WTC11 (cell line): ENCODE results near the gene NEK5.

ENCODE experiments used
- CREB1 ChIP-seq: sonication (generic); formaldehyde crosslinking; IDR thresholded peaks from 2 replicates; pipeline ENCODE4 v1.8.0; 2023; ENCODE audit warnings: mild to moderate bottlenecking, missing genetic modification reagents
- E2F1 ChIP-seq: sonication (generic); formaldehyde crosslinking; IDR thresholded peaks from 2 replicates; pipeline ENCODE4 v1.8.0; 2022; ENCODE audit warnings: mild to moderate bottlenecking, missing genetic modification reagents
- FOXP1 ChIP-seq: sonication (generic); formaldehyde crosslinking; IDR thresholded peaks from 2 replicates; pipeline ENCODE4 v1.8.0; 2022; ENCODE audit warnings: missing genetic modification reagents, mild to moderate bottlenecking, moderate library complexity, borderline replicate concordance
- GTF2I ChIP-seq: fragments of 250-450 bp; sonication (Bioruptor Pico); conservative IDR thresholded peaks from 2 replicates; pipeline ENCODE4 v1.4.0; 2021; ENCODE audit warnings: mild to moderate bottlenecking
- IRF2 ChIP-seq: sonication (generic); formaldehyde crosslinking; IDR thresholded peaks from 2 replicates; pipeline ENCODE4 v1.8.0; 2022; ENCODE audit warnings: low read depth, missing genetic modification reagents, borderline replicate concordance
- MAX ChIP-seq: sonication (generic); formaldehyde crosslinking; IDR thresholded peaks from 2 replicates; pipeline ENCODE4 v1.8.0; 2022; ENCODE audit warnings: mild to moderate bottlenecking, missing genetic modification reagents
- NR2C2 ChIP-seq: sonication (generic); formaldehyde crosslinking; IDR thresholded peaks from 2 replicates; pipeline ENCODE4 v1.8.0; 2022; ENCODE audit warnings: mild to moderate bottlenecking, missing genetic modification reagents
- NR3C1 ChIP-seq: sonication (generic); formaldehyde crosslinking; conservative IDR thresholded peaks from 2 replicates; pipeline ENCODE4 v1.8.1; 2023; ENCODE audit warnings: low read depth, mild to moderate bottlenecking, missing genetic modification reagents
- TCF7 ChIP-seq: sonication (generic); formaldehyde crosslinking; IDR thresholded peaks from 2 replicates; pipeline ENCODE4 v1.8.0; 2022; ENCODE audit warnings: mild to moderate bottlenecking, low read depth, missing genetic modification reagents, moderate library complexity
- ZNF232 ChIP-seq: sonication (generic); formaldehyde crosslinking; IDR thresholded peaks from 2 replicates; pipeline ENCODE4 v1.8.0; 2022; ENCODE audit warnings: mild to moderate bottlenecking, missing genetic modification reagents
- TF ChIP-seq, protein P1 (sequence below): fragments of 200-600 bp; IDR thresholded peaks from 2 replicates; pipeline ENCODE4 v1.8.0; 2022; ENCODE audit warnings: antibody characterized with exemption
- TF ChIP-seq, protein P2 (sequence below): sonication (generic); formaldehyde crosslinking; IDR thresholded peaks from 2 replicates; pipeline ENCODE4 v1.8.1; 2023; ENCODE audit warnings: mild to moderate bottlenecking, missing genetic modification reagents, moderate library complexity

GRCh38 chr13:52160053-52160452 is 31.2 kb upstream of the NEK5 start:
- TF ChIP-seq, protein P1, sequence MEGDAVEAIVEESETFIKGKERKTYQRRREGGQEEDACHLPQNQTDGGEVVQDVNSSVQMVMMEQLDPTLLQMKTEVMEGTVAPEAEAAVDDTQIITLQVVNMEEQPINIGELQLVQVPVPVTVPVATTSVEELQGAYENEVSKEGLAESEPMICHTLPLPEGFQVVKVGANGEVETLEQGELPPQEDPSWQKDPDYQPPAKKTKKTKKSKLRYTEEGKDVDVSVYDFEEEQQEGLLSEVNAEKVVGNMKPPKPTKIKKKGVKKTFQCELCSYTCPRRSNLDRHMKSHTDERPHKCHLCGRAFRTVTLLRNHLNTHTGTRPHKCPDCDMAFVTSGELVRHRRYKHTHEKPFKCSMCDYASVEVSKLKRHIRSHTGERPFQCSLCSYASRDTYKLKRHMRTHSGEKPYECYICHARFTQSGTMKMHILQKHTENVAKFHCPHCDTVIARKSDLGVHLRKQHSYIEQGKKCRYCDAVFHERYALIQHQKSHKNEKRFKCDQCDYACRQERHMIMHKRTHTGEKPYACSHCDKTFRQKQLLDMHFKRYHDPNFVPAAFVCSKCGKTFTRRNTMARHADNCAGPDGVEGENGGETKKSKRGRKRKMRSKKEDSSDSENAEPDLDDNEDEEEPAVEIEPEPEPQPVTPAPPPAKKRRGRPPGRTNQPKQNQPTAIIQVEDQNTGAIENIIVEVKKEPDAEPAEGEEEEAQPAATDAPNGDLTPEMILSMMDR: no peak
- no peak for TF ChIP-seq FOXP1 (CRISPR knock-in tag)
- no peak for TF ChIP-seq NR3C1 (CRISPR knock-in tag)
- TF ChIP-seq E2F1 (CRISPR knock-in tag): no peak
- TF ChIP-seq ZNF232 (CRISPR knock-in tag): no peak
- no peak for TF ChIP-seq TCF7
- TF ChIP-seq CREB1 (CRISPR knock-in tag): no peak
- TF ChIP-seq, protein P2, sequence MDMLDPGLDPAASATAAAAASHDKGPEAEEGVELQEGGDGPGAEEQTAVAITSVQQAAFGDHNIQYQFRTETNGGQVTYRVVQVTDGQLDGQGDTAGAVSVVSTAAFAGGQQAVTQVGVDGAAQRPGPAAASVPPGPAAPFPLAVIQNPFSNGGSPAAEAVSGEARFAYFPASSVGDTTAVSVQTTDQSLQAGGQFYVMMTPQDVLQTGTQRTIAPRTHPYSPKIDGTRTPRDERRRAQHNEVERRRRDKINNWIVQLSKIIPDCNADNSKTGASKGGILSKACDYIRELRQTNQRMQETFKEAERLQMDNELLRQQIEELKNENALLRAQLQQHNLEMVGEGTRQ: no peak
- TF ChIP-seq MAX (CRISPR knock-in tag): no peak
- TF ChIP-seq GTF2I: no peak
- no peak for TF ChIP-seq IRF2 (CRISPR knock-in tag)
- TF ChIP-seq NR2C2 (CRISPR knock-in tag): no peak
